T-cell (primary cell): ENCODE measurements around the gene EDN3. TPM values are rescaled to one million over a fixed set of nuclear protein-coding genes. Genes with fewer than 3 reads are reported as not detected.

ENCODE experiments used
- ATAC-seq, 4 experiments: fragments of 200-7000 bp in 3 of 4; fragments of 150-1000 bp in 1 of 4; cut with Tn5 transposase; replicated peaks in 1 of 4; 1 replicate in 3 of 4; 2 replicates in 1 of 4; pipeline ENCODE4 v1.10.0; 2021; ENCODE audit warnings: moderate library complexity in 3 of 4, mild to moderate bottlenecking in 2 of 4, moderate number of reproducible peaks in 1 of 4
- CTCF ChIA-PET, 2 donors: fragments of 300-600 bp; sonication (Branson Sonifier 250); formaldehyde crosslinking; loops; one replicate each; lab custom pipeline; 2022; ENCODE audit warnings: antibody characterized with exemption in 2 of 2; lab: Charles Lee
- POLR2A ChIA-PET, 2 donors: fragments of 300-600 bp; sonication (Branson Sonifier 250); formaldehyde crosslinking; loops; one replicate each; lab custom pipeline; 2022; ENCODE audit warnings: antibody characterized with exemption in 2 of 2; lab: Charles Lee
- DNase-seq, 35 experiments: peaks; one replicate each; pipeline versions ENCODE4 v3.0.0 to v3.0.0-alpha.2; 2013 to 2023
- H3K27ac ChIP-seq: one replicate; pipeline ENCODE4 v1.5.1; 2013; ENCODE audit warnings: low read length
- H3K27me3 ChIP-seq, 2 experiments: replicated peaks in 1 of 2; 1 replicate in 1 of 2; 2 replicates in 1 of 2; pipeline versions ENCODE4 v1.6.1 to v1.7.0; 2013; ENCODE audit warnings: low read length in 1 of 2, mixed read lengths in 1 of 2; ENCODE audit not compliant: control insufficient read depth in 2 of 2, insufficient read depth in 2 of 2; ENCODE audit errors: extremely low read depth in 1 of 2
- H3K36me3 ChIP-seq, 2 donors: 1 replicate in 1 of 2; 2 replicates in 1 of 2; pipeline versions ENCODE4 v1.6.1 to v1.7.0; 2013; ENCODE audit warnings: low read length in 1 of 2; ENCODE audit not compliant: control insufficient read depth in 2 of 2, insufficient read depth in 1 of 2; ENCODE audit errors: extremely low read depth in 1 of 2
- H3K4me1 ChIP-seq, 2 experiments: 1 replicate in 1 of 2; 2 replicates in 1 of 2; pipeline versions ENCODE4 v1.6.1 to v1.7.0; 2013; ENCODE audit warnings: low read length in 2 of 2, mixed read lengths in 1 of 2; ENCODE audit not compliant: insufficient read depth in 2 of 2, control insufficient read depth in 1 of 2; ENCODE audit errors: extremely low read depth in 1 of 2
- H3K4me3 ChIP-seq, 2 donors: 1 replicate in 1 of 2; 2 replicates in 1 of 2; pipeline versions ENCODE4 v1.5.1 to v1.7.0; 2013; ENCODE audit warnings: mild to moderate bottlenecking in 2 of 2, low read length in 1 of 2, moderate library complexity in 1 of 2; ENCODE audit not compliant: control insufficient read depth in 1 of 2; ENCODE audit errors: extremely low read depth in 1 of 2
- H3K9me3 ChIP-seq: 2 replicates; pipeline ENCODE4 v1.7.0; 2013
- H3K27ac Mint-ChIP-seq, 2 donors: one replicate each; pipeline ENCODE4 v1.8.0; 2020 to 2021; ENCODE audit warnings: mild to moderate bottlenecking in 2 of 2, mixed read lengths in 2 of 2
- H3K27me3 Mint-ChIP-seq, 2 donors: one replicate each; pipeline ENCODE4 v1.8.0; 2021 to 2022; ENCODE audit warnings: mixed read lengths in 2 of 2
- H3K36me3 Mint-ChIP-seq: one replicate; pipeline ENCODE4 v1.8.0; 2021; ENCODE audit warnings: mixed read lengths
- H3K4me1 Mint-ChIP-seq, 3 donors: one replicate each; pipeline ENCODE4 v1.8.0; 2020 to 2022; ENCODE audit warnings: mixed read lengths in 3 of 3, mild to moderate bottlenecking in 1 of 3
- H3K4me3 Mint-ChIP-seq, 3 donors: one replicate each; pipeline ENCODE4 v1.8.0; 2020 to 2022; ENCODE audit warnings: mild to moderate bottlenecking in 3 of 3, mixed read lengths in 3 of 3, moderate library complexity in 3 of 3
- H3K9me3 Mint-ChIP-seq, 3 donors: one replicate each; pipeline ENCODE4 v1.8.0; 2020 to 2022; ENCODE audit warnings: mixed read lengths in 3 of 3
- WGBS: methylation state at CpG from one replicate; pipeline ENCODE4 v1.1.5; 2013; ENCODE audit warnings: missing lambda C conversion rate; ENCODE audit not compliant: insufficient coverage; 5-methylcytosine and 5-hydroxymethylcytosine counted together
- total RNA-seq, 35 experiments: library from RNA in 6 of 35; stranded (reverse) in 6 of 35; fragments of 120-200 nt in 1 of 35; gene quantifications; one replicate each; pipeline versions ENCODE4 v1.2.1 to v1.2.4 and lab custom pipeline; 2013 to 2026

The EDN3 gene
- total RNA-seq, 5 donors from 2014 or later (not counting 1 experiment from before 2014, with no cell fraction given): 0.32 to 2.3 (median 1.3) TPM; not detected in 2

GRCh38 chr20:59331721-59332329, 31.4 kb downstream of the EDN3 start:
- Mint-ChIP-seq H3K27me3 (peaks cover 10% of the 10 kb centered on the region in 2 donors), H3K27ac (no peak overlapping the region), H3K4me3 (no peak overlapping the region), H3K9me3 (no peaks in the 10 kb centered on the region), H3K4me1 (no peaks in the 10 kb centered on the region), H3K36me3 (no peaks in the 10 kb centered on the region)
- 75% methylated on average over 10 of the region's 12 CpGs for WGBS
- ATAC-seq: no peak
- no peaks in the 10 kb centered on the region for H3K9me3 ChIP-seq
- DNase-seq: no peak
- H3K27me3 ChIP-seq: peaks cover 0 to 21% of the 10 kb centered on the region in 2 experiments
- H3K4me3 ChIP-seq: no peak overlapping the region
- H3K4me1 ChIP-seq: no peaks in the 10 kb centered on the region
- CTCF ChIA-PET: no interaction called here
- POLR2A ChIA-PET: no interaction called here
- no peak overlapping the region for H3K27ac ChIP-seq
- no peaks in the 10 kb centered on the region for H3K36me3 ChIP-seq

GRCh38 chr20:59333260-59333845, 32.9 kb downstream of the EDN3 start:
- Mint-ChIP-seq H3K4me3 (no peak overlapping the region), H3K27ac (no peak overlapping the region), H3K4me1 (no peaks in the 10 kb centered on the region), H3K36me3 (no peaks in the 10 kb centered on the region), H3K9me3 (no peaks in the 10 kb centered on the region), H3K27me3 (peaks cover 8 to 10% of the 10 kb centered on the region in 2 donors)
- CTCF ChIA-PET: no interaction called here
- WGBS: 89% methylated on average over 4 of the region's 6 CpGs
- H3K9me3 ChIP-seq: no peaks in the 10 kb centered on the region
- no peaks in the 10 kb centered on the region for H3K36me3 ChIP-seq
- POLR2A ChIA-PET: no interaction called here
- no peak overlapping the region for H3K4me3 ChIP-seq
- peaks cover 0 to 16% of the 10 kb centered on the region in 2 experiments for H3K27me3 ChIP-seq
- DNase-seq (no peak), ATAC-seq (no peak)
- no peak overlapping the region for H3K27ac ChIP-seq
- H3K4me1 ChIP-seq: no peaks in the 10 kb centered on the region

- Mint-ChIP-seq H3K9me3 (no peaks in the 10 kb centered on the region), H3K4me3 (no peak overlapping the region), H3K36me3 (no peaks in the 10 kb centered on the region), H3K27ac (no peak overlapping the region), H3K27me3 (peaks cover 8 to 10% of the 10 kb centered on the region in 2 donors), H3K4me1 (no peaks in the 10 kb centered on the region)
- Histone ChIP-seq H3K36me3 (no peaks in the 10 kb centered on the region), H3K27me3 (peaks cover 0 to 16% of the 10 kb centered on the region in 2 experiments), H3K9me3 (no peaks in the 10 kb centered on the region), H3K27ac (no peak overlapping the region), H3K4me1 (no peaks in the 10 kb centered on the region), H3K4me3 (no peak overlapping the region)
- WGBS: 91% methylated on average over 9 of the region's 9 CpGs
- ChIA-PET POLR2A (no interaction called here), CTCF (no interaction called here)
- ATAC-seq (no peak), DNase-seq (no peak)
Observed at GRCh38 chr20:59333951-59334350, 33.5 kb downstream of the EDN3 start.

GRCh38 chr20:59334651-59335300, 34.4 kb downstream of the EDN3 start:
- no peaks in the 10 kb centered on the region for H3K4me1 Mint-ChIP-seq
- no peaks in the 10 kb centered on the region for H3K4me1 ChIP-seq
- H3K9me3 Mint-ChIP-seq: no peaks in the 10 kb centered on the region
- H3K27me3 Mint-ChIP-seq: peaks cover 8 to 10% of the 10 kb centered on the region in 2 donors
- H3K9me3 ChIP-seq: no peaks in the 10 kb centered on the region
- no peaks in the 10 kb centered on the region for H3K36me3 ChIP-seq
- POLR2A ChIA-PET: no interaction called here
- no peak overlapping the region for H3K4me3 Mint-ChIP-seq
- DNase-seq: no peak
- H3K27ac Mint-ChIP-seq: no peak overlapping the region
- 72% methylated on average over 3 of the region's 7 CpGs for WGBS
- CTCF ChIA-PET: no interaction called here
- H3K27ac ChIP-seq: no peak overlapping the region
- H3K36me3 Mint-ChIP-seq: no peaks in the 10 kb centered on the region
- peaks cover 0 to 22% of the 10 kb centered on the region in 2 experiments for H3K27me3 ChIP-seq
- ATAC-seq: no peak
- no peak overlapping the region for H3K4me3 ChIP-seq

- no peaks in the 10 kb centered on the region for H3K4me1 ChIP-seq
- peaks cover 8 to 10% of the 10 kb centered on the region in 2 donors for H3K27me3 Mint-ChIP-seq
- no peak overlapping the region for H3K27ac Mint-ChIP-seq
- no peaks in the 10 kb centered on the region for H3K9me3 ChIP-seq
- DNase-seq (no peak), ATAC-seq (no peak)
- no peaks in the 10 kb centered on the region for H3K4me1 Mint-ChIP-seq
- H3K36me3 ChIP-seq: no peaks in the 10 kb centered on the region
- H3K27me3 ChIP-seq: peaks cover 0 to 22% of the 10 kb centered on the region in 2 experiments
- CTCF ChIA-PET: interaction anchor here in 1 of 2 donors (0.6 kb wide), 1 partner anchor 167 kb away, joined by 3 read pairs; no protein-coding TSS in a partner anchor
- no peaks in the 10 kb centered on the region for H3K36me3 Mint-ChIP-seq
- H3K4me3 ChIP-seq: no peak overlapping the region
- no peak overlapping the region for H3K4me3 Mint-ChIP-seq
- 89% methylated on average over 3 of the region's 4 CpGs for WGBS
- H3K27ac ChIP-seq: no peak overlapping the region
- H3K9me3 Mint-ChIP-seq: no peaks in the 10 kb centered on the region
- POLR2A ChIA-PET: no interaction called here
Observed at GRCh38 chr20:59335377-59335776, 35.0 kb downstream of the EDN3 start.

GRCh38 chr20:59336540-59336939, 36.1 kb downstream of the EDN3 start:
- no peaks in the 10 kb centered on the region for H3K36me3 Mint-ChIP-seq
- Histone ChIP-seq H3K27ac (no peak overlapping the region), H3K9me3 (no peaks in the 10 kb centered on the region), H3K4me3 (no peak overlapping the region), H3K27me3 (peaks cover 0 to 17% of the 10 kb centered on the region in 2 experiments), H3K36me3 (no peaks in the 10 kb centered on the region), H3K4me1 (no peaks in the 10 kb centered on the region)
- no peak for ATAC-seq
- H3K27ac Mint-ChIP-seq: no peak overlapping the region
- 39% methylated on average over 3 of the region's 5 CpGs for WGBS
- DNase-seq: no peak
- no peaks in the 10 kb centered on the region for H3K4me1 Mint-ChIP-seq
- ChIA-PET POLR2A (no interaction called here), CTCF (no interaction called here)
- no peak overlapping the region for H3K4me3 Mint-ChIP-seq
- no peaks in the 10 kb centered on the region for H3K9me3 Mint-ChIP-seq
- H3K27me3 Mint-ChIP-seq: peaks cover 2 to 3% of the 10 kb centered on the region in 2 donors
